ENCODE results near the gene METTL23.

The METTL23 gene

DNA sequence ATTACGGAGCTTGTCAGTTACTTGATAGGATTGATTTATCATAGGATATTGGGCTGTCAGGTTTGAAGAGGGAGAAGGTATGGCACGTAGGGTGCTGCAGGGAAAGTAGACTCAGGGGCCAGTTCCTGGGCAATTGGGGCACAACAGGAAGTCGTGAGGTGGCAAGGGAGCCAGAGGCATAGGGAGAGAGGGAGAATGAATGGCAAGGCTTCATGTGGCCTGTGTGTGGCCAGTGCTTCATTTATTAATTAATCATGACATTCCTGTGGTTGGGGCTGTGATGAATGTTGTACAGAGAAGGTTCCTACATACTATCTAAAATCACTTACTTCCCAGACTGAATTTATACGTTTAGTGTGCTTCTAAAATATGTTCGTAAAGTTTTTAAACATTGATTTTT, 30.6 kb downstream of the METTL23 start:
- DNase-seq (ENCODE audit: low spot score) = no peak

GRCh38 chr17:76758570-76758969, 31.9 kb downstream of the METTL23 start:
- no peak for DNase-seq (ENCODE audit: low spot score)

GRCh38 chr17:76772842-76773525, 46.3 kb downstream of the METTL23 start:
- DNase-seq (ENCODE audit: low spot score) = peak; percentile 79

GRCh38 chr17:76775021-76775600, 48.5 kb downstream of the METTL23 start:
- DNase-seq (ENCODE audit: low spot score) = no peak

GRCh38 chr17:76781056-76781982, 54.7 kb downstream of the METTL23 start:
- DNase-seq (ENCODE audit: low spot score) = no peak

DNA sequence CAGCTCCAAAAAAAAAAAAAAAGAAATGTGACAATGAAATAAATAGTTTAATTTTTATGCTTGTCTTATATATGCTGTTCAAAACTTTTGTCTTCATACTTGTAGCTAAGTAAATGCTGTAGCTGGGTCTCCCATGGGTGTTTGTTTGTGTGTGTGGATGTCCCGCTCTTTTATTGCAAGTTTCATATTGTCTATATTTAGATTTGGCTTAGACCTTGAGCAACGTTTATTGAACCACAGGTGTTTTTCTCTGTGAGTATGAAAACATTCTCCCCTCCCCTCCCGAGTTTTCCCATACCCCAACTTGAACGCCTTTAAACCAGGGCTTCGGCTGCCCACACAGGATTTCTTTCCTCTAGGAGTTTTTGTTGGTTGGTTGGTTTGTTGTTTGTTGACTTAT, 56.5 kb downstream of the METTL23 start:
- DNase-seq (ENCODE audit: low spot score) = no peak
